ENCODE results near the gene RICTOR.

DNA sequence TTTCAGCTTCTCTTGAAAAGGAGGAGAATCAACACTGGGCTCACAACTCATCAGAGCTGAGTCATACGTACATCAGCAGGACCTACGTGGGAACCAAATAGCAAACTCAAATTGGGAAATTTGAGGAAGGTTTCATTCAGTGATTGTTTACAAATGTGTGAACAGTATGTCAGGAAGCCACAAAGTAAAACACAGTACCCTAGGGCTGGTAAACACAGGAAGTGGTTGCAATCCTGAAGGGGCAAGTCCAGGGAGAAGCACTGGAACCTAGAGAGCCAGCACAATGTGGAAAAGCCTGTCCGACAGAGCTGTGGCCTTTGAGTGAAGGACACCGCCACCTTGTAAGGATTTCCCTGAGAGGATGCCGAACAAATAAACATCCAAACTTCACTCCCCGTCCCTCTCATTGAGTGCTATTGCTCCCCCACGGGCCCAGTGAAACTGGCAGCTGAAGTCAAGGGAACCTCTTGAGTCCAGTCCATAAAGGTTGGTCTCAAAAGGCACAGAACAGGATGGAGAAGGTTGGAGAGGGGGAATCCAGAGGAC is 26.7 kb upstream of the RICTOR start:
- no peak for TF ChIP-seq HOXC10 (CRISPR knock-in tag; IDR thresholded peaks at IDR 0.05)
- TF ChIP-seq, protein P1, sequence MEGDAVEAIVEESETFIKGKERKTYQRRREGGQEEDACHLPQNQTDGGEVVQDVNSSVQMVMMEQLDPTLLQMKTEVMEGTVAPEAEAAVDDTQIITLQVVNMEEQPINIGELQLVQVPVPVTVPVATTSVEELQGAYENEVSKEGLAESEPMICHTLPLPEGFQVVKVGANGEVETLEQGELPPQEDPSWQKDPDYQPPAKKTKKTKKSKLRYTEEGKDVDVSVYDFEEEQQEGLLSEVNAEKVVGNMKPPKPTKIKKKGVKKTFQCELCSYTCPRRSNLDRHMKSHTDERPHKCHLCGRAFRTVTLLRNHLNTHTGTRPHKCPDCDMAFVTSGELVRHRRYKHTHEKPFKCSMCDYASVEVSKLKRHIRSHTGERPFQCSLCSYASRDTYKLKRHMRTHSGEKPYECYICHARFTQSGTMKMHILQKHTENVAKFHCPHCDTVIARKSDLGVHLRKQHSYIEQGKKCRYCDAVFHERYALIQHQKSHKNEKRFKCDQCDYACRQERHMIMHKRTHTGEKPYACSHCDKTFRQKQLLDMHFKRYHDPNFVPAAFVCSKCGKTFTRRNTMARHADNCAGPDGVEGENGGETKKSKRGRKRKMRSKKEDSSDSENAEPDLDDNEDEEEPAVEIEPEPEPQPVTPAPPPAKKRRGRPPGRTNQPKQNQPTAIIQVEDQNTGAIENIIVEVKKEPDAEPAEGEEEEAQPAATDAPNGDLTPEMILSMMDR (tag by site-specific recombination; IDR thresholded peaks at IDR 0.05), result no peak
- no peak for TF ChIP-seq ZNF157 (tag by site-specific recombination; IDR thresholded peaks at IDR 0.05)
- no peak for TF ChIP-seq ZNF664 (tag by site-specific recombination; IDR thresholded peaks at IDR 0.05)
- TF ChIP-seq ZNF16 (tag by site-specific recombination; IDR thresholded peaks at IDR 0.05; ENCODE audit: low read depth), result no peak
- no peak for TF ChIP-seq ZNF274 (IDR thresholded peaks at IDR 0.05; ENCODE audit: low read length)
- no peak for TF ChIP-seq ZNF274 (tag by site-specific recombination; IDR thresholded peaks at IDR 0.05; ENCODE audit: borderline replicate concordance)
- no peak for TF ChIP-seq ZNF112 (tag by site-specific recombination; IDR thresholded peaks at IDR 0.05)
- TF ChIP-seq, protein P2, sequence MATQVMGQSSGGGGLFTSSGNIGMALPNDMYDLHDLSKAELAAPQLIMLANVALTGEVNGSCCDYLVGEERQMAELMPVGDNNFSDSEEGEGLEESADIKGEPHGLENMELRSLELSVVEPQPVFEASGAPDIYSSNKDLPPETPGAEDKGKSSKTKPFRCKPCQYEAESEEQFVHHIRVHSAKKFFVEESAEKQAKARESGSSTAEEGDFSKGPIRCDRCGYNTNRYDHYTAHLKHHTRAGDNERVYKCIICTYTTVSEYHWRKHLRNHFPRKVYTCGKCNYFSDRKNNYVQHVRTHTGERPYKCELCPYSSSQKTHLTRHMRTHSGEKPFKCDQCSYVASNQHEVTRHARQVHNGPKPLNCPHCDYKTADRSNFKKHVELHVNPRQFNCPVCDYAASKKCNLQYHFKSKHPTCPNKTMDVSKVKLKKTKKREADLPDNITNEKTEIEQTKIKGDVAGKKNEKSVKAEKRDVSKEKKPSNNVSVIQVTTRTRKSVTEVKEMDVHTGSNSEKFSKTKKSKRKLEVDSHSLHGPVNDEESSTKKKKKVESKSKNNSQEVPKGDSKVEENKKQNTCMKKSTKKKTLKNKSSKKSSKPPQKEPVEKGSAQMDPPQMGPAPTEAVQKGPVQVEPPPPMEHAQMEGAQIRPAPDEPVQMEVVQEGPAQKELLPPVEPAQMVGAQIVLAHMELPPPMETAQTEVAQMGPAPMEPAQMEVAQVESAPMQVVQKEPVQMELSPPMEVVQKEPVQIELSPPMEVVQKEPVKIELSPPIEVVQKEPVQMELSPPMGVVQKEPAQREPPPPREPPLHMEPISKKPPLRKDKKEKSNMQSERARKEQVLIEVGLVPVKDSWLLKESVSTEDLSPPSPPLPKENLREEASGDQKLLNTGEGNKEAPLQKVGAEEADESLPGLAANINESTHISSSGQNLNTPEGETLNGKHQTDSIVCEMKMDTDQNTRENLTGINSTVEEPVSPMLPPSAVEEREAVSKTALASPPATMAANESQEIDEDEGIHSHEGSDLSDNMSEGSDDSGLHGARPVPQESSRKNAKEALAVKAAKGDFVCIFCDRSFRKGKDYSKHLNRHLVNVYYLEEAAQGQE (tag by site-specific recombination; IDR thresholded peaks at IDR 0.05), result no peak
- no peak for TF ChIP-seq ZNF548 (tag by site-specific recombination; IDR thresholded peaks at IDR 0.05)
- TF ChIP-seq ZSCAN30 (tag by site-specific recombination; IDR thresholded peaks at IDR 0.05), result no peak
- TF ChIP-seq ZNF23 (tag by site-specific recombination; IDR thresholded peaks at IDR 0.05; ENCODE audit: borderline replicate concordance), result no peak
- TF ChIP-seq, protein P3, sequence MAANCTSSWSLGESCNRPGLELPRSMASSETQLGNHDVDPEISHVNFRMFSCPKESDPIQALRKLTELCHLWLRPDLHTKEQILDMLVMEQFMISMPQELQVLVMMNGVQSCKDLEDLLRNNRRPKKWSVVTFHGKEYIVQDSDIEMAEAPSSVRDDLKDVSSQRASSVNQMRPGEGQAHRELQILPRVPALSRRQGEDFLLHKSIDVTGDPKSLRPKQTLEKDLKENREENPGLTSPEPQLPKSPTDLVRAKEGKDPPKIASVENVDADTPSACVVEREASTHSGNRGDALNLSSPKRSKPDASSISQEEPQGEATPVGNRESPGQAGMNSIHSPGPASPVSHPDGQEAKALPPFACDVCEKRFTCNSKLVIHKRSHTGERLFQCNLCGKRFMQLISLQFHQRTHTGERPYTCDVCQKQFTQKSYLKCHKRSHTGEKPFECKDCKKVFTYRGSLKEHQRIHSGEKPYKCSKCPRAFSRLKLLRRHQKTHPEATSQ (tag by site-specific recombination; IDR thresholded peaks at IDR 0.05), result no peak
- TF ChIP-seq, protein P4, sequence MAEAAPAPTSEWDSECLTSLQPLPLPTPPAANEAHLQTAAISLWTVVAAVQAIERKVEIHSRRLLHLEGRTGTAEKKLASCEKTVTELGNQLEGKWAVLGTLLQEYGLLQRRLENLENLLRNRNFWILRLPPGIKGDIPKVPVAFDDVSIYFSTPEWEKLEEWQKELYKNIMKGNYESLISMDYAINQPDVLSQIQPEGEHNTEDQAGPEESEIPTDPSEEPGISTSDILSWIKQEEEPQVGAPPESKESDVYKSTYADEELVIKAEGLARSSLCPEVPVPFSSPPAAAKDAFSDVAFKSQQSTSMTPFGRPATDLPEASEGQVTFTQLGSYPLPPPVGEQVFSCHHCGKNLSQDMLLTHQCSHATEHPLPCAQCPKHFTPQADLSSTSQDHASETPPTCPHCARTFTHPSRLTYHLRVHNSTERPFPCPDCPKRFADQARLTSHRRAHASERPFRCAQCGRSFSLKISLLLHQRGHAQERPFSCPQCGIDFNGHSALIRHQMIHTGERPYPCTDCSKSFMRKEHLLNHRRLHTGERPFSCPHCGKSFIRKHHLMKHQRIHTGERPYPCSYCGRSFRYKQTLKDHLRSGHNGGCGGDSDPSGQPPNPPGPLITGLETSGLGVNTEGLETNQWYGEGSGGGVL (tag by site-specific recombination; IDR thresholded peaks at IDR 0.05), result no peak
- TF ChIP-seq ZNF837 (tag by site-specific recombination; IDR thresholded peaks at IDR 0.05), result no peak
